Activated CD4-positive, alpha-beta memory T cell treated with anti-CD3 and anti-CD28 coated beads for 36 hours (primary cell): ENCODE measurements around the gene STAT5B. TPM values are rescaled to one million over a fixed set of nuclear protein-coding genes. Genes with fewer than 3 reads are reported as not detected.
A peak's percentile ranks its signal among the peaks of the same experiment; 100 is the strongest.

ENCODE experiments used
- CTCF ChIA-PET: fragments of 350-600 bp; sonication (Branson Sonifier 250); formaldehyde crosslinking; loops from one replicate; lab custom pipeline; 2021; ENCODE audit warnings: antibody characterized with exemption, inconsistent platforms; lab: Charles Lee
- POLR2A ChIA-PET: fragments of 350-600 bp; sonication (Branson Sonifier 250); formaldehyde crosslinking; loops from one replicate; lab custom pipeline; 2021; ENCODE audit warnings: antibody characterized with exemption; lab: Charles Lee
- DNase-seq: peaks from one replicate; pipeline ENCODE4 v3.0.0-alpha.2; 2020
- H3K27ac Mint-ChIP-seq: one replicate; pipeline ENCODE4 v1.8.0; 2021; ENCODE audit warnings: mixed read lengths
- H3K27me3 Mint-ChIP-seq: one replicate; pipeline ENCODE4 v1.8.0; 2021; ENCODE audit warnings: mixed read lengths
- H3K36me3 Mint-ChIP-seq: one replicate; pipeline ENCODE4 v1.8.0; 2021; ENCODE audit warnings: mixed read lengths
- H3K4me1 Mint-ChIP-seq: one replicate; pipeline ENCODE4 v1.8.0; 2021; ENCODE audit warnings: low read depth, mixed read lengths
- H3K4me3 Mint-ChIP-seq: one replicate; pipeline ENCODE4 v1.8.0; 2021; ENCODE audit warnings: mild to moderate bottlenecking, mixed read lengths
- H3K9me3 Mint-ChIP-seq: one replicate; pipeline ENCODE4 v1.8.0; 2021; ENCODE audit warnings: mixed read lengths
- intact Hi-C: fragments of 100-400 bp; cut with micrococcal nuclease; formaldehyde crosslinking; loops from one replicate; pipeline ENCODE4 v1.15.1; 2023
- total RNA-seq, 2 experiments: library from RNA; stranded (reverse); gene quantifications; one replicate each; pipeline ENCODE4 v1.2.3, GENCODE V29; 2021

The STAT5B gene
- total RNA-seq, 2 experiments from 2014 or later = 192 to 195 TPM

DNA sequence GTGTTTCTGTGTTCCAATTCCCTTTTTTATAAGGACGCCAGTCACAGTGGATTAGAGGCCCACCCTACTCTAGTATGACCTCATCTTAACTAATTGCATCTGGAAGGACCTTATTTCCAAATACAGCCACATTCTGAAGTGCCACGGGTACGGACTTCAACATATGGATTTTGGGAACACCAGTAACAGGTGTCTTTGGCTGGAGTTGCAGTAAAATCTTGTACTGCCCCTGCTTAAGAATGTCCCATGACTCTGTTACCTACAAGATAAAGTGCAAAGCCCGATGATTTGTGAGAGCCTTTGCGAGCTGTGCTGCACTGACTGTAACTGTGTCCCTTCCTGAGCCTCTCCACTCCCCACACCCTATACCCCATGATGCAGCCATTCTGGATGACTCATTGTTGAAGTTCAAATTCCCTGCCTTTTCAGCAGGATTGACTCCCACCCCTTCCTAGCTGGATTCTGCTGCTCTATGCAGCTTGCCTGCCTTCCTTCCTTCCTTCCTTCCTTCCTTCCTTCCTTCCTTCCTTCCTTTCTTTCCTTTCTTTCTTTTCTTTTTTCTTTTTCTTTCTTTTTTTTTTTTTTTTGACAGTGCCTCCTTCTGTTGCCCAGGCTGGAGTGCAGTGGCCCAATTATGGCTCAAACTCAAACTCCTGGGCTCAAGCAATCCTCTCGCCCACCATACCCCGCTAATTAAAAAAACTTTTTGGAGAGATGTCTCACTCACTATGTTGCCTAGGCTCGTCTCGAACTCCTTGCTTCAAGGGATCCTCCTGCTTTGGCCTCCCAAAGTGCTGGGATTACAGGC is 93.1 kb downstream of the STAT5B start:
- intact Hi-C loops = loop anchor here (2.0 to 10.0 kb wide), 4 partner anchors 104 to 352 kb away; partner anchors contain the start of genes DNAJC7, NAGLU and STAT5A
- no peaks in the 10 kb centered on the region for H3K9me3 Mint-ChIP-seq
- ChIA-PET POLR2A (interaction anchor here (1.0 kb wide), 1 partner anchor 217 kb away, joined by 3 read pairs; the partner anchor contains the start of gene CNP), CTCF (interaction anchor here (0.9 to 1.8 kb wide), 6 partner anchors 11 to 223 kb away, joined by 3 to 11 read pairs (median 6); partner anchors contain the start of genes GHDC and NKIRAS2)
- peak overlapping the region; percentile 76 for H3K27ac Mint-ChIP-seq
- H3K4me3 Mint-ChIP-seq = peak overlapping the region; percentile 80
- no peak for DNase-seq
- H3K4me1 Mint-ChIP-seq = peaks cover 57% of the 10 kb centered on the region
- H3K27me3 Mint-ChIP-seq = peaks cover 2% of the 10 kb centered on the region
- H3K36me3 Mint-ChIP-seq = no peaks in the 10 kb centered on the region

DNA sequence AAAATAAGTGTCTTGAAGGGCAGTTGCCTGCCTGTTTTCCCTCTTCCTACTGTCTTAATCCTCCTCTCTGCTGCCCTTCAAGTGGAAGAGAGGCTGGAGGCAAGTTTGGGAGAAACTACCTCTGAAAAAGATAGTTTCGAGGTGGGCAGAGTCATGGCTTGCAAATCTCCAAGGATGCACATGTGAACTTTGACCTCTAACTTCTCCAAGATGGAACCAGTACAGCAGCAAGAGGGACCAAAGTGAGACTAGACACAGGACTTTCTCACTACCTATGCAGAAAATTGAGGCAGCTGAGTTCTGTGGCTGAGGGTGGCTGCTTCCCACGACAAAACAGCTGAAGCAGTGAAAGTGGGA is 94.4 kb downstream of the STAT5B start:
- peaks cover 57% of the 10 kb centered on the region for H3K4me1 Mint-ChIP-seq
- DNase-seq = no peak
- no peaks in the 10 kb centered on the region for H3K9me3 Mint-ChIP-seq
- peak overlapping the region; percentile 51 for H3K4me3 Mint-ChIP-seq
- H3K27ac Mint-ChIP-seq = no peak overlapping the region
- intact Hi-C loops = loop anchor here (1.0 to 10.0 kb wide), 6 partner anchors 27 to 353 kb away; partner anchors contain the start of genes DNAJC7, NAGLU, RAB5C and STAT5A
- ChIA-PET POLR2A (interaction anchor here (1.1 to 2.3 kb wide), 4 partner anchors 12 to 164 kb away, joined by 3 to 7 read pairs (median 5); partner anchors contain the start of genes DNAJC7 and GHDC), CTCF (interaction anchor here (0.7 to 3.7 kb wide), 31 partner anchors 8 to 371 kb away, joined by 3 to 26 read pairs (median 4); partner anchors contain the start of genes DHX58, DNAJC7, GHDC and KAT2A)
- peaks cover 2% of the 10 kb centered on the region for H3K27me3 Mint-ChIP-seq
- H3K36me3 Mint-ChIP-seq = no peaks in the 10 kb centered on the region

DNA sequence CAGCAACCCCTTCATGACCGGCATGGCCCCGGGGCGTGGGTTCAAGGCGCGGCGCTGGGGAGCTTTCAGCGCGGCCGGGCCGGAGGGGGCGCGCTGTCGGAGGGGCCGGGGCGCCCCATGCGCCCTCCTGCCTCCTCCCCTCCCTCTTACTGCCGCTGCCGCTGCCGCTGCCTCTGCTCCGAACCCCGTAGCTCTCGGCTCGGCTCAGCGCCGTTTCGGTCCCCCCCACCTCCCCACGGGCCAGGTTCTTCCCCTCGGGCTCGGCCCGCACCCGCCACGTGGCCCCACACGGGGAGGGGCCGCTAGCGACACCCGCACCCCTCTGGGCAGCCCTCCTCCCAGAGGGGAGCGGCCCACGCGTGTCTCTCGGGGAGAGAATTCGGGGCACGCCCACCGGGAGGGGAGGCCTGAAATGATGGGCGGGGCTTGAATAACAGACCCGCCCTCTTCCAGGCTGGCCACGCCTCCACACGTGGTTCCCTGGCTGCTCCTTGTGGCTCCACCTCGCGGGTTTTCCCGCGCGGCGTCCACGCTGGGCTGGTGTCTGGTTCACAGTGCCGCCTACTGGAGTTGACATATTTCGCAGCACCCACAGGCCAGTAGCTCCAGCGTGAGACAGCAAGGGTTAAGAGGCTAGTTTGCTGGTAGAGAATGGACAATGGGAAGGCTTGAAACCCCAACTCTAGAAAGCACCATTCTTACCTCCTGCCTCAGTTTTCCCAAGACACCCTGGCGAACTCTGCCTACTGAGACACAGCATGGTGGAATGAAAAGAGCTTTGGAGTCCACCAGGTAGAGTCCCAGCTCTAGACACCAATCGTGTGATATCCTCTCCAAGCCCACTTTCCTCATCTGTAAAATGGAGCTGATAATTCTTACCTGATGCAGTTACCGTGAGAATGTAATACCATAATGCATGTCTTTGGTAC is 95.0 kb downstream of the STAT5B start, which contains the start of gene KCNH4:
TSS of gene KCNH4 (minus strand) at position 221 of the 929 bp plus-strand sequence. CDS start at position 24, 197 bp downstream.
- POLR2A ChIA-PET = interaction anchor here (0.6 to 2.3 kb wide), 7 partner anchors 13 to 303 kb away, joined by 3 to 7 read pairs (median 4); partner anchors contain the start of genes DNAJC7, GHDC and KAT2A
- Mint-ChIP-seq H3K27ac (no peak within 1 kb of the TSS), H3K4me1 (peaks cover 57% of the 10 kb centered on the region), H3K9me3 (no peaks in the 10 kb centered on the region), H3K36me3 (no peaks in the 10 kb centered on the region), H3K4me3 (peak within 1 kb of the TSS; percentile 51), H3K27me3 (peaks cover 2% of the 10 kb centered on the region)
- CTCF ChIA-PET = interaction anchor here (0.7 to 3.7 kb wide), 35 partner anchors 9 to 370 kb away, joined by 3 to 26 read pairs (median 3); partner anchors contain the start of genes DHX58, DNAJC7, GHDC and KAT2A
- DNase-seq = peak; percentile 94
- intact Hi-C loops = loop anchor here (1.0 to 10.0 kb wide), 5 partner anchors 26 to 354 kb away; partner anchors contain the start of genes DNAJC7, NAGLU, RAB5C and STAT5A

DNA sequence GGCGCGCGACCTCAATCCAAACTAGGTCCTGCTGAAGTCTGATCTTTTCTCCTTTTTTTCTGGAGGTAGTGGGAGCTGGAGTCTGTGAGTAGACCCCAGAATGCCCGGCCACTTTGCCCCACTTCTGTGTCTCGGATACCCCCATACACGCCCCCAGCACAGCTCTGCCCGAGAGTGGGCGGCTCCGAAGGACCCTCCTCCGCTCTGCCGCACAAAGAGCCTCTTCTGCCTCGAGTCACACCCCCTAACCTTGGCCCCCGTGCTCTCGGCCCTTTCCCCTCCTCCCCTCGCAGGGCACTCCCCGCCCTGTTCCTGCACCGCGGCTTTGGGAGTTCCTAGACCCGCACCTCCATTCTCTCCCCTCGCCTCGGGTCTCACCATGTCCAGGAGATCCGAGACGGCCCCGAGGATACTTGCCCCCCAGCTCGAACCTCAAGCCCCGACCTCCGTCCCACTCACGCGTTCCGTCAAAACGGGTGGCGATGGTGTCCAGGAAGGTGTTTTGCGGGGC is 95.7 kb downstream of the STAT5B start:
- intact Hi-C loops = loop anchor here (2.0 to 10.0 kb wide), 4 partner anchors 26 to 354 kb away; partner anchors contain the start of genes DNAJC7, NAGLU, RAB5C and STAT5A
- Mint-ChIP-seq H3K36me3 (no peaks in the 10 kb centered on the region), H3K27me3 (peaks cover 2% of the 10 kb centered on the region), H3K9me3 (no peaks in the 10 kb centered on the region), H3K4me1 (peaks cover 57% of the 10 kb centered on the region), H3K27ac (no peak overlapping the region), H3K4me3 (peak overlapping the region; percentile 49)
- peak; percentile 17 for DNase-seq
- CTCF ChIA-PET = interaction anchor here (0.7 to 3.7 kb wide), 12 partner anchors 14 to 222 kb away, joined by 3 to 26 read pairs (median 6); partner anchors contain the start of genes DHX58, DNAJC7 and GHDC
- POLR2A ChIA-PET = interaction anchor here (0.9 to 2.3 kb wide), 4 partner anchors 13 to 304 kb away, joined by 4 to 7 read pairs (median 4); partner anchors contain the start of genes DNAJC7 and GHDC

DNA sequence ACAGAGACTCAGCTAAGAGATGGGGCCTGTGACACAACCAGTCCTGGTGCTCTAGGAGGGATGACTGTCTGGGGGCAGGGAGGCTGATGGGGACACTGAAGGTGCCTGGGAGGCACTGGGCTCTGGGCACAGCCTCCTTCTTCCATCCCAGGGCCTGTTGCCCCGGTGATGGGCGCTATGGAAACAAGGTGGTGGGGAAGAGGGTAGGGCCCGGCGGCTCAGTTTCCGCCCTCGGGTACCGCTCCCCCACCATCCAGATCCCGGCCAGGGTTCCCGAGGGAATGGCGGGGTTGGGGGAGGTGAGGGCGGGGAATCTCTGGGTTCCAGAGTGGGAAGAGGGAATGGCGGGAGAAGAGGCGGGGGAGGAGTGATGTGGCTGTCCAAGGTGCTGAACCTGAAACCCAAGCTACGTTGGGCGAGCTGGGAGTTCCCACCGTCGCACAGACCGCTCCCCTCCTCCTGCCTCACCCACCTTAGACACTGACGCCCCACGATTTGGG is 96.2 kb downstream of the STAT5B start:
- H3K27ac Mint-ChIP-seq = no peak overlapping the region
- CTCF ChIA-PET = interaction anchor here (0.6 to 3.7 kb wide), 9 partner anchors 15 to 223 kb away, joined by 3 to 26 read pairs (median 3); partner anchors contain the start of gene GHDC
- peak overlapping the region; percentile 49 for H3K4me3 Mint-ChIP-seq
- H3K4me1 Mint-ChIP-seq = peaks cover 55% of the 10 kb centered on the region
- intact Hi-C loops = loop anchor here (2.0 to 10.0 kb wide), 4 partner anchors 25 to 355 kb away; partner anchors contain the start of genes DNAJC7, NAGLU, RAB5C and STAT5A
- DNase-seq = peak; percentile 39
- POLR2A ChIA-PET = interaction anchor here (0.8 to 2.3 kb wide), 5 partner anchors 14 to 304 kb away, joined by 3 to 7 read pairs (median 4); partner anchors contain the start of genes DNAJC7 and GHDC
- no peaks in the 10 kb centered on the region for H3K36me3 Mint-ChIP-seq
- peaks cover 2% of the 10 kb centered on the region for H3K27me3 Mint-ChIP-seq
- no peaks in the 10 kb centered on the region for H3K9me3 Mint-ChIP-seq

DNA sequence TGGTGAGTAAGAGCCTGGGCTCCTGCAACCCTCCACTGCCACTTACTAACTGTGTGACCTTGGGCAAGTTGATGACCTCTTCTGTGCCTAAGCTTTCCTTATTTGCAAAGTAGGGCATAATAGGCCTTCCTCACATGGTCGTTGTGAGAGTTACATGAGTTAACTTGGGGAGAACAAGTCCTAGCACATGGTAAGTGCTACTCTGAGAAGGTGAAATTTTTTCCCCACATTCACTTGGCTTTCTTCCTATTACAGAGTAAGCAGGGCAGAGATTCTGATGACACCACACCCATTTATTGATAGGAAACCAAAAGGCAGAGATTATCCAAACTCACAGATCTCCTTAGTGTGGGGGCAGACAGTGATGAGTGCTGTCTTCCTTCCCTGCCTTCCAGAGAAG is 96.9 kb downstream of the STAT5B start:
- Mint-ChIP-seq H3K9me3 (no peaks in the 10 kb centered on the region), H3K27me3 (peaks cover 2% of the 10 kb centered on the region), H3K4me3 (no peak overlapping the region), H3K27ac (no peak overlapping the region), H3K36me3 (no peaks in the 10 kb centered on the region), H3K4me1 (peaks cover 48% of the 10 kb centered on the region)
- peak; percentile 21 for DNase-seq
- CTCF ChIA-PET = interaction anchor here (1.2 to 3.7 kb wide), 3 partner anchors 16 to 61 kb away, joined by 3 to 26 read pairs (median 3); partner anchors contain the start of gene GHDC
- intact Hi-C loops = no loop called here
- POLR2A ChIA-PET = interaction anchor here (0.8 to 1.4 kb wide), 3 partner anchors 15 to 212 kb away, joined by 3 to 4 read pairs (median 4); partner anchors contain the start of gene GHDC

DNA sequence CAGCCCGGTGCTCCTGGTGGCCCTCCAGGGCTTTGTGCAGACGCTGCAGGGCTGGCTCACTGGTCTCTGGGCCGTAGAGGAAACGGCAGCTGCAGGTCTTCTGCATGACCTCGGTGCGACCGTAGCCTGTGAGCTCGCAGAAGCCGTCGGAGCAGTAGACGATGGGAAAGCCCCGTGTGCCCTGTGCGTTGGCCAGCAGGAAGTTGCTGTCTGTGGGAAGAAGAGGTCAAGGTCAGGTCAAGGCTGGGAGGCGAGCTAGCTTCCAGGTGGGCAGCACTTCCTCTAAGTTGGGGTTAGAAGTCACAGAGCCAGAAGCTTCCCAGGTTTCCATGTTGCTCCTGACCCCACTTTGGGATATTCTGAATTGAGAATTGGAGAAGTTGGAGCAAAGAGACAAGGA is 97.4 kb downstream of the STAT5B start:
- Mint-ChIP-seq H3K4me1 (peaks cover 46% of the 10 kb centered on the region), H3K36me3 (no peaks in the 10 kb centered on the region), H3K9me3 (no peaks in the 10 kb centered on the region), H3K27ac (no peak overlapping the region), H3K27me3 (peaks cover 2% of the 10 kb centered on the region), H3K4me3 (no peak overlapping the region)
- ChIA-PET CTCF (interaction anchor here (1.2 to 3.7 kb wide), 2 partner anchors 16 to 61 kb away, joined by 3 to 26 read pairs; partner anchors contain the start of gene GHDC), POLR2A (no interaction called here)
- peak; percentile 53 for DNase-seq
- intact Hi-C loops = no loop called here

DNA sequence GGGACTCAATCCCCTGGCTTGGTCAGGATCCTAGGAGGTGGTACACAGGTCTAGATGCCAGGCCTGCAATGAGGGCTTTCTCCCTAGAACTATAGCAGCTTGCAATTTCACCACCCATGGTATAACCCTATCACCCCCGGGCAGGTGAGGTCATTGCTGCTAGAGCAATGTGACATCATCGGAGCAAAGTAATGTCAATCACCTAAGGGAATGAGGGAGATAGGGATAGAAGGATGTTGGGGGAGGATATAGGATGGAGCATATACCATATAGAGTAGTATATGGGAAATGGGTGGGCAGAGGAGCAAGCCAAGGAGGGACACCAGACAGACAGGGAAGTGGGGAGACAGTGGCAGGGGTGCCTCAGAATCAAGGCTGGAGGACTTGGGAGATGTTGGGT is 98.5 kb downstream of the STAT5B start:
- Mint-ChIP-seq H3K4me1 (peaks cover 34% of the 10 kb centered on the region), H3K27ac (no peak overlapping the region), H3K4me3 (no peak overlapping the region), H3K36me3 (no peaks in the 10 kb centered on the region), H3K9me3 (no peaks in the 10 kb centered on the region), H3K27me3 (peaks cover 2% of the 10 kb centered on the region)
- intact Hi-C loops = no loop called here
- CTCF ChIA-PET = no interaction called here
- DNase-seq = no peak
- POLR2A ChIA-PET = no interaction called here

DNA sequence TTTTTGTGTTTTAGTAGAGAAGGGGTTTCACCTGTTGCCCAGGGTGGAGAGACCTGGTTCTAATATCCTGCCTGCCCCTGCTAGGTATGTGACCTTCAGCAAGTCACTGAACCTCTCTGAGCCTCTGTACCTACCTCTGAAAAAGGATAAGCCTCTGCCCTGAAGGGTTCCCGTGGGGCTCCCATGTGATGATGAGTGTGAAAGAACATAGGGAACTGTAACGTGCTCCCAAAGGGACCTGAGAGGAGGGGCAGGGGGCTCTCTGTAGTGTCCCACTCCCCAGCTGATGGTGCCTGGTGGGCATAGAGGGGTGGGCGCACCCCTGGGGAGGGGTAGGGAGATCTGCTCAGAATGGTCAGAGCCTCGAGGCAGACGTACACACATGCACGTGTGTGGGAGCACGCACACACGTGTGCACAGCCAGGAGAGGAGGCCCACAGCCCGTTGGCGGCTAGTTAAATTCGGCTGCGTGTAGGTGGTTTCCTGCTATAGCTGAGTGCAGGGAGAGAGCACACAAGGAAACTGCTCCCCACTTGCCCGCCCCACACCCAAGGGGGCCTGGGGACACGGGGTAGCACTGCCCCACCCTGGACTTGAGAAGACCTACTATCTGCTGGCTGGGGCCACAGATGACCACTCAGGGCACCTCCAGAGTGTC is 101.9 kb downstream of the STAT5B start:
- intact Hi-C loops = no loop called here
- Mint-ChIP-seq H3K27me3 (peaks cover 2% of the 10 kb centered on the region), H3K9me3 (no peaks in the 10 kb centered on the region), H3K36me3 (no peaks in the 10 kb centered on the region), H3K4me3 (no peak overlapping the region), H3K4me1 (peaks cover 10% of the 10 kb centered on the region), H3K27ac (no peak overlapping the region)
- CTCF ChIA-PET = no interaction called here
- POLR2A ChIA-PET = no interaction called here
- DNase-seq = no peak

DNA sequence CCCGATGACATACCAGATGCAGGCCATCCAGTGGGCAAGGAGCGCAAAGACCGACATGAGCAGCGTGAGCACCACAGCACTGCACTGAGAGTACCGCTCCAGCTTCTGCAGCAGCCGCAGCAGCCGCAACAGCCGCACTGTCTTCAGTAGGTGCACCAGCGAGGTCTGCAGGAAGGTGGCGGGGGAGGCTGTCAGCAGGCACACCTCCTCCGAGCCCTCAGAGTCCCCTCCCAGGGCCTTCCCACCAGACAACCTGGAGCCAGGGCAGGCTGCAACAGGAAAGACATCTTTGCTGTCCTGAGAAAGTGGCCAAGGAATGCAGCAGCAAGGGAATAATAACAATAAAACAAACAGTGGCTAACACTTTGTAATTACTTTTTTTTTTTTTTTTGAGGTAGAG is 104.4 kb downstream of the STAT5B start:
- H3K4me1 Mint-ChIP-seq = no peaks in the 10 kb centered on the region
- DNase-seq = no peak
- no peaks in the 10 kb centered on the region for H3K27me3 Mint-ChIP-seq
- intact Hi-C loops = no loop called here
- ChIA-PET POLR2A (no interaction called here), CTCF (interaction anchor here (0.6 to 1.0 kb wide), 2 partner anchors 235 to 257 kb away, joined by 3 to 5 read pairs; no protein-coding TSS in a partner anchor)
- H3K27ac Mint-ChIP-seq = no peak overlapping the region
- no peaks in the 10 kb centered on the region for H3K9me3 Mint-ChIP-seq
- no peak overlapping the region for H3K4me3 Mint-ChIP-seq
- no peaks in the 10 kb centered on the region for H3K36me3 Mint-ChIP-seq
